Measurements from ENCODE around the gene HECW1. TPM values are rescaled to one million over a fixed set of nuclear protein-coding genes. Genes with fewer than 3 reads are reported as not detected.

The HECW1 gene
- total RNA-seq, 1 donor = 2.9 TPM

GRCh38 chr7:43398831-43399230, 286.4 kb downstream of the HECW1 start:
- no peaks in the 10 kb centered on the region for H4K20me1 ChIP-seq (ENCODE audit: insufficient read depth, low read length)
- TF ChIP-seq, protein P1, sequence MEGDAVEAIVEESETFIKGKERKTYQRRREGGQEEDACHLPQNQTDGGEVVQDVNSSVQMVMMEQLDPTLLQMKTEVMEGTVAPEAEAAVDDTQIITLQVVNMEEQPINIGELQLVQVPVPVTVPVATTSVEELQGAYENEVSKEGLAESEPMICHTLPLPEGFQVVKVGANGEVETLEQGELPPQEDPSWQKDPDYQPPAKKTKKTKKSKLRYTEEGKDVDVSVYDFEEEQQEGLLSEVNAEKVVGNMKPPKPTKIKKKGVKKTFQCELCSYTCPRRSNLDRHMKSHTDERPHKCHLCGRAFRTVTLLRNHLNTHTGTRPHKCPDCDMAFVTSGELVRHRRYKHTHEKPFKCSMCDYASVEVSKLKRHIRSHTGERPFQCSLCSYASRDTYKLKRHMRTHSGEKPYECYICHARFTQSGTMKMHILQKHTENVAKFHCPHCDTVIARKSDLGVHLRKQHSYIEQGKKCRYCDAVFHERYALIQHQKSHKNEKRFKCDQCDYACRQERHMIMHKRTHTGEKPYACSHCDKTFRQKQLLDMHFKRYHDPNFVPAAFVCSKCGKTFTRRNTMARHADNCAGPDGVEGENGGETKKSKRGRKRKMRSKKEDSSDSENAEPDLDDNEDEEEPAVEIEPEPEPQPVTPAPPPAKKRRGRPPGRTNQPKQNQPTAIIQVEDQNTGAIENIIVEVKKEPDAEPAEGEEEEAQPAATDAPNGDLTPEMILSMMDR (IDR thresholded peaks at IDR 0.05; ENCODE audit: extremely low read depth, low read depth, low read length) = no peak
- no peaks in the 10 kb centered on the region for H3K36me3 ChIP-seq (ENCODE audit: insufficient read depth, low read length)
- H3K9me3 ChIP-seq (ENCODE audit: low read depth, low read length) = no peaks in the 10 kb centered on the region
- no peaks in the 10 kb centered on the region for H3K4me1 ChIP-seq (ENCODE audit: insufficient read depth, low read length)
- no peaks in the 10 kb centered on the region for H3K27me3 ChIP-seq (ENCODE audit: insufficient read depth, low read length)
- H3K79me2 ChIP-seq (ENCODE audit: insufficient read depth, low read length) = no peaks in the 10 kb centered on the region
- H3K4me2 ChIP-seq (ENCODE audit: insufficient read depth, low read length) = no peak overlapping the region
- no peak overlapping the region for H3K27ac ChIP-seq (ENCODE audit: low read depth, low read length)
- no peak overlapping the region for H2AFZ ChIP-seq (ENCODE audit: low read length)
- DNase-seq (ENCODE audit: insufficient read length, low spot score, missing footprints) = no peak
- H3K4me3 ChIP-seq (ENCODE audit: insufficient read depth, low read length) = no peak overlapping the region

DNA sequence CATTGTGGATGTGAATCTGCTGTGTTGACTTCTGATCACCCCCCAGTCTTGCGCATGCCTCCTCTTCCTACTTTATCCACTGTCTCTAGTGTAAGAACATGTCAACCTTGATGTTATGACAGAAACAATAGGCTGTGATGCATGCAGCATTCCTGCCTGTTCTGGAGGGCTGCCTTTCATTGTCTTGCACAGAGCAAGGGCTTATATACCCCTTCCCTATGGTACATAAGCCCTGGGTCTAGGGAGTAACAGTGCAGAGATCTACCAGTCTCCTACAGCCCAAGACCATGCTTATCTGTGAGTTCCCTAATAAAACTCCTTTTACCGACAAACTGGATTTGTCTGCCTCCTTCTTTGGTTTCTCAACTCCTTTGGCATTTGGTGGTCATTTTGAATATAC, 293.5 kb downstream of the HECW1 start:
- Histone ChIP-seq H2AFZ (ENCODE audit: low read length) (no peak overlapping the region), H3K4me2 (ENCODE audit: insufficient read depth, low read length) (no peak overlapping the region), H3K9me3 (ENCODE audit: low read depth, low read length) (no peaks in the 10 kb centered on the region), H3K27ac (ENCODE audit: low read depth, low read length) (no peak overlapping the region), H3K4me3 (ENCODE audit: insufficient read depth, low read length) (no peak overlapping the region), H3K36me3 (ENCODE audit: insufficient read depth, low read length) (no peaks in the 10 kb centered on the region), H3K79me2 (ENCODE audit: insufficient read depth, low read length) (no peaks in the 10 kb centered on the region), H4K20me1 (ENCODE audit: insufficient read depth, low read length) (no peaks in the 10 kb centered on the region), H3K4me1 (ENCODE audit: insufficient read depth, low read length) (no peaks in the 10 kb centered on the region), H3K27me3 (ENCODE audit: insufficient read depth, low read length) (no peaks in the 10 kb centered on the region)
- no peak for DNase-seq (ENCODE audit: insufficient read length, low spot score, missing footprints)
- TF ChIP-seq, protein P1 (IDR thresholded peaks at IDR 0.05; ENCODE audit: extremely low read depth, low read depth, low read length) = no peak

GRCh38 chr7:43406961-43407360, 294.5 kb downstream of the HECW1 start:
- H3K9me3 ChIP-seq (ENCODE audit: low read depth, low read length) = no peaks in the 10 kb centered on the region
- H2AFZ ChIP-seq (ENCODE audit: low read length) = no peak overlapping the region
- TF ChIP-seq, protein P1 (IDR thresholded peaks at IDR 0.05; ENCODE audit: extremely low read depth, low read depth, low read length) = no peak
- no peaks in the 10 kb centered on the region for H3K27me3 ChIP-seq (ENCODE audit: insufficient read depth, low read length)
- H4K20me1 ChIP-seq (ENCODE audit: insufficient read depth, low read length) = no peaks in the 10 kb centered on the region
- H3K4me3 ChIP-seq (ENCODE audit: insufficient read depth, low read length) = no peak overlapping the region
- no peaks in the 10 kb centered on the region for H3K79me2 ChIP-seq (ENCODE audit: insufficient read depth, low read length)
- H3K36me3 ChIP-seq (ENCODE audit: insufficient read depth, low read length) = no peaks in the 10 kb centered on the region
- no peak overlapping the region for H3K4me2 ChIP-seq (ENCODE audit: insufficient read depth, low read length)
- DNase-seq (ENCODE audit: insufficient read length, low spot score, missing footprints) = no peak
- no peak overlapping the region for H3K27ac ChIP-seq (ENCODE audit: low read depth, low read length)
- H3K4me1 ChIP-seq (ENCODE audit: insufficient read depth, low read length) = no peaks in the 10 kb centered on the region

GRCh38 chr7:43408981-43409380, 296.5 kb downstream of the HECW1 start:
- TF ChIP-seq, protein P1 (IDR thresholded peaks at IDR 0.05; ENCODE audit: extremely low read depth, low read depth, low read length) = no peak
- Histone ChIP-seq H3K4me1 (ENCODE audit: insufficient read depth, low read length) (no peaks in the 10 kb centered on the region), H3K36me3 (ENCODE audit: insufficient read depth, low read length) (no peaks in the 10 kb centered on the region), H3K79me2 (ENCODE audit: insufficient read depth, low read length) (no peaks in the 10 kb centered on the region), H3K9me3 (ENCODE audit: low read depth, low read length) (no peaks in the 10 kb centered on the region), H2AFZ (ENCODE audit: low read length) (no peak overlapping the region), H3K4me3 (ENCODE audit: insufficient read depth, low read length) (no peak overlapping the region), H3K27me3 (ENCODE audit: insufficient read depth, low read length) (no peaks in the 10 kb centered on the region), H3K4me2 (ENCODE audit: insufficient read depth, low read length) (no peak overlapping the region), H4K20me1 (ENCODE audit: insufficient read depth, low read length) (no peaks in the 10 kb centered on the region), H3K27ac (ENCODE audit: low read depth, low read length) (no peak overlapping the region)
- DNase-seq (ENCODE audit: insufficient read length, low spot score, missing footprints) = no peak
